ENCODE results near the gene ARMH4.

DNA sequence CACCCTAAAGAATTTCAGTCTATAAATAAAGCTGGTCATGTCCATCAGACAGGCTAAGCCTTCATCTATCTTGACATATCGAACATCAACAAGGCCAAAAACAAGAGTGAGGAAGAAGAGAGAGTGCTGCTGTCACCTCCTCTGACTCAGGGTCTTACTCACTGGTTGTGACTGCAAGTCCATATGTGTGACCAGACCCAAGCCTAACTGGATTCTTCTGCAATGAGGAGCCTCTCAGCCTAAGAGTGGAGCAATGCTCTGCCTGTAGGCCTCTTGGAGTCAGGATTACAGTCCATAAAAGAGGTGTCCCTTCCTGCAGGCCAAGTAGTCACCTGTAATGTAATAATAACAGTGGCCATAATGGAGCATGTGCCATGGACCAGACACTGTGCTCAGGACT, 165.0 kb downstream of the ARMH4 start:
- TF ChIP-seq GATA2 (IDR thresholded peaks at IDR 0.05; ENCODE audit: low read depth, low read length) (no peak), GATA3 (IDR thresholded peaks at IDR 0.05; ENCODE audit: low read depth, low read length) (no peak)

Measured in SH-SY5Y (cell line).